ENCODE data around the gene LPP.

Gene LPP

GRCh38 chr3:188342991-188343732 lies 189.2 kb downstream of the LPP start:
- no peak for DNase-seq

GRCh38 chr3:188343894-188344293 lies 189.9 kb downstream of the LPP start:
- DNase-seq, result no peak

- no peak for DNase-seq
Measured at GRCh38 chr3:188345223-188345622, 191.3 kb downstream of the LPP start.

- no peak for DNase-seq
Measured at GRCh38 chr3:188348435-188349244, 194.7 kb downstream of the LPP start.

- no peak for DNase-seq
Measured at GRCh38 chr3:188349351-188349901, 195.5 kb downstream of the LPP start.

GRCh38 chr3:188349933-188350332 lies 196.0 kb downstream of the LPP start:
- no peak for DNase-seq

- DNase-seq, result no peak
Measured at GRCh38 chr3:188350961-188351360, 197.0 kb downstream of the LPP start.

- DNase-seq, result no peak
Measured at GRCh38 chr3:188351648-188352047, 197.7 kb downstream of the LPP start.

GRCh38 chr3:188352196-188352927 lies 198.4 kb downstream of the LPP start:
- DNase-seq, result no peak

GRCh38 chr3:188353426-188353825 lies 199.5 kb downstream of the LPP start:
- no peak for DNase-seq

GRCh38 chr3:188358787-188359493 lies 205.0 kb downstream of the LPP start:
- DNase-seq, result no peak

GRCh38 chr3:188360364-188360881 lies 206.5 kb downstream of the LPP start:
- no peak for DNase-seq

- DNase-seq, result no peak
Measured at GRCh38 chr3:188361888-188362287, 207.9 kb downstream of the LPP start.

- no peak for DNase-seq
Measured at GRCh38 chr3:188362405-188362831, 208.5 kb downstream of the LPP start.

GRCh38 chr3:188365184-188365583 lies 211.2 kb downstream of the LPP start:
- DNase-seq, result no peak

GRCh38 chr3:188365988-188366698 lies 212.2 kb downstream of the LPP start:
- DNase-seq, result no peak

GRCh38 chr3:188367678-188368077 lies 213.7 kb downstream of the LPP start:
- no peak for DNase-seq

GRCh38 chr3:188369526-188369925 lies 215.6 kb downstream of the LPP start:
- no peak for DNase-seq

GRCh38 chr3:188370081-188370830 lies 216.3 kb downstream of the LPP start:
- DNase-seq, result no peak

- DNase-seq, result no peak
Measured at GRCh38 chr3:188378786-188379185, 224.8 kb downstream of the LPP start.

GRCh38 chr3:188380252-188380651 lies 226.3 kb downstream of the LPP start:
- no peak for DNase-seq

Measured in NCI-H2081 (cell line).